CD4-positive, alpha-beta T cell treated with Interleukin-1 beta for 1 hour (primary cell): ENCODE results near the gene MAIP1.

Experiments used
- DNase-seq, 2 donors: peaks; one replicate each; pipeline ENCODE4 v3.0.0-alpha.2; 2020 to 2022

MAIP1 gene

DNA sequence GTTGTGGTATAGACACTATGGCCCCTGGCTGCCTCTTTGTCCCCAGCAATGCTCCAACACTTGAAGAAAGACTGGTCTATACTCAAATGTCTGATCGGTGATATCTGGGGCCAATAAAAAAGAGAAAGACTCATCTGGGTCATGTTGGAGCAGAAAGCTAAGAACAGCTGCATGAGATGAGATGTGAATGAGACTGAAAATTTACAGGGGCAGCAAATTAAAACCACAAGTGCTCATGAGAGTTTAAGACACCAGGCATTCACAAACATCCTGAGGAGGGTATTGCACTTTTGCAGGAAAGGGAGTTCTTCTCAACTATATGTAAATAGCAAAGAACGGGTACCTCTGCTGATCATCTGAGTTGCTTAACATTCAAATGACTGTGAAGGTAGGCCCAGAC is 36.3 kb downstream of the MAIP1 start:
- no peak for DNase-seq

DNA sequence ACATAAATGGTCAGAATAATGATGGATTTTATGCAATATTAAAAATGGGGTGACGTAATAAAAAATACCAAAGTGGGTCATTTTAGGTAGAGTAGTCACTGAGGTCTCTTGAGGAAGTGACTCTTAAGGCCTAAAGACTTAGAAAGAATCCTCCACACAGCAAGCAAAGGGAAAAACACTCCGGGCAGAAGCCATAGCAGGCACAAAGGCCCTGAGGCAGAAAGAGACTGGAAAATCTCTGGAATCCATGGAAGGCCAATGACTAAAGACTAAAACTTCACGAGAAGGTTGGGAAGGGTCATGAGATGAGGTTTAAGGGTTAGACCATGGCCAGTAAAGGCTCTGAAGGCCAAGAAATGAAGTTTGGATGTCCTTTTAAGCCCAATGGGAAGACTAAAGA is 36.9 kb downstream of the MAIP1 start:
- DNase-seq = no peak

DNA sequence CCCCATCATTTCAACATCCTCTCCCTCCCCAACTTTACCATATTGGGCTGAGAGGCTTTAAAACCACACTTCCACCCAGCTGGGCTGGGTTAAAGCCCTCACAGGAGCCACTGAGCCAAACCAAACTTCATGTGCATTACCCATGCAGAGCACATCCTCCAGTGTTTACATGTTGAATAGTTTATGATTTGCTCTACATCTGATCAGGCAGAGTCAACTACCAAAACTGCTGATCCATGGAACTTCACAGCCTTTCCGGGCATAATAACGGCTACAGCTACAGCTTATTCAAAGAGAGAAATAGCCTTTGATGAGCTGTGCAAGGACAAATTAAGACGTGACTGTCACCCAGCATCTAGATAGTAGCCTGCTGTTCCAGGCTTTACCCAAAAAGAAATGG is 39.0 kb downstream of the MAIP1 start:
- no peak for DNase-seq

DNA sequence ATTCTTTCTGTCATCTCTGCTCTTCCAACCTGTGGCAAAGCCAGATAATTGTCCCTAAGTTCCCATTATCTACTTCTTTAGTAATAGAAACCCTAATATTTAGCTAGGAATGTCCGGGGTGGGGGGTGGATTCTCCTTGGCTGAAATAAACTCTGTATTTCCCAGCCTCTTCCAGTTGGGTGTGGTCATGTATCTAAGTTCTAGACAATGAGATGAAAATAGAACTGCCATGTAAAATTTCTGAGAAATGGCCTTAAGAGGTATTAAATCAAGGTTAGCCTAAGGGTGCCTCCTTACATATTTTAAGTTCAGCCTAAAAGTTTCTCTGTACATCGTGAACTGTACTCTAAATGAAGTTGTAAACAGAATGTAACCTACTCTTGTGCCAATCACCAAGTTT is 39.5 kb downstream of the MAIP1 start:
- no peak for DNase-seq

DNA sequence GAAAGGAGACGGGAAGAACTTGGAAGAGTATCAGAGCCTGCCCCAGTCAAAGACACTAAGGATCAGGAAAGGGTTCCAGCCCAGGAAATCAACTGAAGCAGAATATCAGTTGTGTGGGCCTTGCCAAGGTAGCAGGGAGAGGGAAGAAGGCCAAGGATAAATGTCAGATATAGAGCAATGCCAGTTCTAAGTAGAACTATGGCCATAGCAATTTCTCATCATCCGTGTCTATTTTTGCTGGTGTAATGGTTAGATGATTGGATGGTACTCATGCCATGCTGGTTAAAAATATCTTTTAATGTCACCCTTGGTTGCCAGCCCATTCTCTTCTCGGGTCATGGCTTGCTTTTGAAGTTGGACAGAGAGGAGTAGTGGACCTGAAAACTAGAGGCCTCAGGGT is 41.9 kb downstream of the MAIP1 start:
- DNase-seq = no peak

DNA sequence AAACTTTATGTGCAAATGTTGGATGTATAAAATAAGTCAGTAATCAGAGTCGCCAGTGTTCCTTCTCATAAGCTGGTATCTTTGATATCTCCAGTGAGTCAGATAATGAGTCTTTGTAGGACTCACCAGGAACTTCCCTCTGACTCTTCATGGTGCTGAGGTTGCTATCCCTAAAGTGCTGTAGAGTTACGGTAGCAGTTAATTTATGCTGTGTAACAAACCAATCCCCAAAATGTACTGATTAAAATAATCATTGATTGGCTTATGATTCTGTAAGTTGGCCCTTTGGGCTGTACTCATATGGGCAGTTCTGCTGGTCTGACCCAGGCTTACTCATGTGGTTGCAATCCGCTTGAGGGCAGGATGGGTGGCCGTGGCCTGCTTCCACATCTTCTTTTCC is 43.8 kb downstream of the MAIP1 start:
- no peak for DNase-seq

DNA sequence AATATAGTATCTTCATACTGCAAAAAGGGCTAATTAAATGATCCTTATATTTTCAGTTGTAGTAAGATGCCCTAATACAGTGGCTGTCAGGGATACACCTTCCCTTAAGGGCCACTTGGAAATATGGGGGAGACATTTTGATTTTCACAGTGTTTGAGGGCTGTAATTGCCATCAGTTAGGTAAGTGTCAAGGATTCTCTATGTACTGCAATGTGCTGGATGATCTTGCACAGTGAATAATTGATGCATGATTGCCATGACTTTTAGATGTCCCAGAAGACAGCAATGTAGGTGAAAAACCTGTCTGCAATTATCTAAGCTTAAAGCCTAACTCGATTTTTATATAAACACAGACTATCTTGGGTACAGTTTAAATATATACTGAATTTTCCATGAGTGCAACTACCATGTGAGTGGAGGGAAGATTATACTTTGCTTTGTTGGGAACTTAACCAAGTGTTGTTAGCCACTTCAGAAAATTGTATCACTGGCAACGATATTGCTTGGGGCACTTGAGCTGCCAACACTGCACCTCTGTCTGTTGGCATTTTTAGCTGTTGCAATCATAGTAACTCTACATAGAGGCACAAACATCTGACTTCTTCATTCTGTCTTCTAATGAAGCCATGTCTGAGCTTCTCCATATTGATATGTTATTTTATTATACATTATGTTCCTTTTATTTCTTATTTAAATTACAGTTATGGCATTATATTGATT is 45.2 kb downstream of the MAIP1 start:
- no peak for DNase-seq

DNA sequence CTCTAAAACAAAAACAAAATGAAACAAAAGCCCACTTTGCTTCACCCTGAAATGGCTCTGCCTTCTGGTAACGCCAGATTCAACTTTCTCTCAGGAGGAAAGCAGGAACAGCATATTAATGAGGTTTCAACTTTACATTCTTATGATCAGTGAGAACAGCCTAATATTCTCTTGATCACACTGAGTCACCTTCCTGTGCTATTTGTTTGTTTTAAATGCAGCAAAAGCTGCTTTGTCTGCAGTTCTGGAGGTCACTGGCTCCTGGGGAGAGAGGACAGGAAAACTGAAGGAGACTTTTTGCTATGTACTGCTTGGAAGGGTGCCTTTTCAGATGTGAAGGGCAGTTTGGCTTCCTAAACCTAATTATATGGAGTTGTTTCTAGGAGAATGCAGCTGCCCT is 48.1 kb downstream of the MAIP1 start:
- no peak for DNase-seq

DNA sequence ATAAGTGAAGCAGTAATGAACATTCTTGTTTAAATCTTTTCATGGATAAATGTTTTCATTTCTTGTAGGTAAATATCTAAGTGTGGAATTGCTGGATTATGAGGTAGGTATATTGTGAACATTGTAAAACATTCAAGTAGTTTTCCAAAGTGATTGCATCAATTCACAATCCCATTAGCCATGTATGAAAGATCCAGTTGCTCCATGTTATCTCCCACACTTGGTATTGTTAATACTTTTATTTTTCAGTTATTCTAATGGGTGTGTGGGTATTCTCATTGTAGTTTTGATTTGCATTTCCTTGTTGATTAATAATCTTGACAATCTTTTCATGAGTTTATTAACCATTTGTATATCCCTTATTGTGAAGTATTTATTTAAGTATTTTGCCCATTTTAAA is 50.3 kb downstream of the MAIP1 start:
- DNase-seq = no peak

DNA sequence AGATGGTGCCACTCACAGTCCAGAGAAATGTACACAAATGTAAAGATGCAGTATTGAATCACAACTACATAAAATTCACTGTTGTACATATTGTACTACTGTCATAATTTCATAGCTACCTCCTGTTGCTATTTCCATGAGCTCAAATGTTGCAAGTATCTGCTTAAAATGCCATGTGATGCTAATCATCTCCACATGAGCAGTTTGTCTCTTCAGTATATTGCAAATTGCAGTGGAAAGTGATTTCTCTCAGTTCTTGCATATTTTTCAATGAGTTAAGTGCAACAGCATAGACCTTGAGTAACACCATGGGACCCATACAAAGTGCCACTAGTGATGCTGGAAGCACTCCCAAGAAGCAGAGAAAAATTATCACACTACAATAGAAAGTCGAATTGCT is 51.9 kb downstream of the MAIP1 start:
- no peak for DNase-seq

DNA sequence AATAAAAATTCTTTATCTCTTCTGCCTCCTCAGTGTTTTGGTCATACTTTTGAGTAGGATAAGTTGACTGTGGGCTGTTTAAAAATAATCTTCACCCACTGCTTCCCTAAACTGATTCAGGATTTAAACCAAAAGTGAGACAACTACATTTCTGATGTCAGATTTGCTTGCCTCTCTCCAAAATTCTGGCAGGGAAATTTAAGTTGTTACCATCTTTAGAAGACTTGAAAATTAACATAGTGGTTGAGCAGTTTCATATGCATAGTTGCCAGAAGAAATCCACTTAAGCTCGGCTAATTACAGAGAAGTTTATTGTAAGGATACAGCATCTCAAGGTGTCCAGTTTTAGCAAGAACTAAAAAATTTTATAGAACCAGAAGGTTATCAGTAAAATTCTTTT is 57.0 kb downstream of the MAIP1 start:
- no peak for DNase-seq
